ENCODE data around the gene SCN4B.

Gene SCN4B

DNA sequence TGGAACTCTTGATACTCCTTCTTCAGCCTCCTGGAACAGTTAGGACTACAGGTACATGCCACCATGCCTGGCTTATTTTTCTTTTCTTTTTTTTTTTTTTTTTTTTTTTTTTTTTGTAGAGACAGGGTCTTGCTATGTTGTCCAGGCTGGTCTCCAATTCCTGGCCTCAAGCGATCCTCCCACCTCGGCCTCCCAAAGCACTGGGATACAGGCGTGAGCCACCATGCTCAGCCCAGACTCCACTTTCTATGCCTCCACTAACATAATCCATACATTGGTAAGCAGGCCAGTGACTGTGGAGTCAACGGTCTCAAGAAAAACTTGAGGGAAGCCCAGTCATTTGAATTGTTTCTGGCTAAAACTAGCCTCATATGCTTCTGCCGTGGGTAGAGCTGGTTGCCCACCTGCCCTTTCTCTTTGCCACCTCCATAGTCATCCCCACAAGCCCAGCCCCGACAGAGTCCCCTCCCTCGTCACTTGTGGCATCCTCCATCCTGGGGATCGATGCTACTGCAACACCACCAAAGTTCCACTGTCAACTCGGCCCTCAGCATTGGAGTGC is 21.5 kb upstream of the SCN4B start:
- DNase-seq (ENCODE audit: low spot score): no peak

DNA sequence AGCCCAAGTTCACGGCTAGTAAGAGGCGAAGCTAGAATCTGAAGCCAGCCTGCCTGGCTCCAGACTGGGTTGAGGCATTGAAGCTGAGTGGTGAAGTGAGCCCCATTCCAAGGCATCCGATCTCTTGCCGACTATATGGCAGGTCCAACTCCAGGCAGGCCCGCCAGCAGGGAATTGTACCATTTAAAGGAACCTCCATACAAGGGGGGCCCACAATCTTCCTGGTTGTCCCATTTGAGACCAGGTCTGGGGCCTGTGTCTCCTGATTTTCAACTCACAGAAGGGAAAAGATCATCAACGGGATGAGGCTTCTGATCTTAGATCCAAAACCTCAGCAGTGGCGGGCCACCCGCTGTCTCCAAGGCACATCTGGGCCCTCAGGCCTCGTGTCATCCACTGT is 19.7 kb upstream of the SCN4B start:
- no peak for DNase-seq (ENCODE audit: low spot score)

DNA sequence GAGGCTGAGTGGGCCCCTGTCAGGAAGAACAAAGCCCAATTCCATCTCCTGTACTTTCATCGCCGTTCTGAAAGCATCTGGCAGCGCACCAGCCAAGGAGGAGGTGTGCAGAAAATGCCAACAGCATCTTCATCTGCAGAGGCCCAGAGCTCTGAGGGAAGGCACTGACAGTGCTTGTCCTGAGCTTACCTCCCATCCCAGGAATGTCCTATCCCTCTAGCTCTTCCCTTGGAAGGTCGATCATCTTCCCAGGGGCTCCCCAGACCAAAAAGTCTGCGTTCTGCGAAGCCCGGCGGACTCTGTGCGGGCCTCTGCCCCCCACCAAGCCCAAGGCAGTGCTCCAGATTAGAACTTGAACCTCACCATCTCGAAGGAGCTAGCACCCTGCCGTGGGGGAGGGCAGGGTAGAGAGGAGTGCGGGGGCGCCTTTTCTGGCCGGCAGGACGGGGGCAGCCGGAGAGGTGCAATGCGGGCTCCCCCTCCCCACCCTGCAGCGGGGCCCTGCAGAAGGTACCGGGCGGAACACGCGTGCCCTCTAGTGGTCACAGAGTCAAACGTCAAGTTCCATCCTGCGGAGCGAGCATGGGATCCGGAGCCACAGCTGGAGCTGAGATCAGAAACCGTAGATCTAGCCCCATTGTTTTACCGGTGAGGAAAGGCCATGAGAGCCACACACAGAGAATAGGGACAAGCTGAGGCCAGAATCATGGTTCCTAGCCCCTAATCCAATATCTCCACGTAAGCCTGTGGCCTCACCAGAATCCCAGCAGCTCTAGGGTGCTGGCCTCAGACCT is 18.8 kb upstream of the SCN4B start:
- DNase-seq (ENCODE audit: low spot score): peak; percentile 74

- DNase-seq (ENCODE audit: low spot score): no peak
These were observed 18.3 kb upstream of the SCN4B start for GRCh38 chr11:118170882-118171268.

GRCh38 chr11:118170231-118170630 is 17.6 kb upstream of the SCN4B start:
- DNase-seq (ENCODE audit: low spot score): no peak

- DNase-seq (ENCODE audit: low spot score): no peak
These were observed 16.9 kb upstream of the SCN4B start for GRCh38 chr11:118169300-118170140.

DNA sequence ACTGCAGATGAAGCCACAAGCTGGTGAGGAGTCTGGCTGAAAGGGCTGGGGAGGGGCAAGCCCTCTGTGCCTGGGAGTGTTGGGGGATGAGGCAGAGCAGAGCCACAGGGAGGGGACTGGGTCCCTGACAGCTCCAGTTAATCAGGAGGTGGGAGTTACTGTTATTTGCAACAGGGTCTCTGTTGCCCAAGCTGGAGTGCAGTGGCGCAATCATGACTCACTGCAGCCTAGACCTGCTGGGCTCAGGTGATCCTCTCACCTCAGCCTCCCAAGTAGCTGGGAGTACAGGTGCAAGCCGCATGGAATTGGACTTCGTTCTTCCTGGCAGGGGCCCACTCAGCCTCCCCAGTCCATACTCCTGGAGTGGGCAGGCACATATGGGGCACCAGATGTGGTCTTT is 16.1 kb upstream of the SCN4B start:
- no peak for DNase-seq (ENCODE audit: low spot score)

GRCh38 chr11:118168316-118168715 is 15.7 kb upstream of the SCN4B start:
- DNase-seq (ENCODE audit: low spot score): no peak

- DNase-seq (ENCODE audit: low spot score): no peak
These were observed 15.3 kb upstream of the SCN4B start for GRCh38 chr11:118167906-118168305.

DNA sequence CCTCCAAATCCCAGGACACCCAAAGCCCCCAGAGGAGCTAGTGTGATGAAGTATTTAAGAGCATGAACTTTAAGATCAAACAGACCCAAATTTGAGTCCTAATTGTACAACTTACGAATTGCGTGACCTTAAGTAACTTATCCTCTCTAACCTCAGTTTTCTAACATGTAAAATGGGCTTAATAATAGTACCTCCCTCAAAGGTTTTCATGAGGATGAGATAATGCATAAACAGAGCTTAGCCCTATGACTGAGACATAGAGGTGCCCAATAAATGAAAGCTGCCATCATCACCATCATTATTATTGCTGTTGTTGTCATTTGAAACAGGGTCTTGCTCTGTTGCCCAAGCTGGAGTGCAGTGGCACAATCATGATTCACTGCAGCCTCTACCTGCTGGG is 14.6 kb upstream of the SCN4B start:
- no peak for DNase-seq (ENCODE audit: low spot score)

DNA sequence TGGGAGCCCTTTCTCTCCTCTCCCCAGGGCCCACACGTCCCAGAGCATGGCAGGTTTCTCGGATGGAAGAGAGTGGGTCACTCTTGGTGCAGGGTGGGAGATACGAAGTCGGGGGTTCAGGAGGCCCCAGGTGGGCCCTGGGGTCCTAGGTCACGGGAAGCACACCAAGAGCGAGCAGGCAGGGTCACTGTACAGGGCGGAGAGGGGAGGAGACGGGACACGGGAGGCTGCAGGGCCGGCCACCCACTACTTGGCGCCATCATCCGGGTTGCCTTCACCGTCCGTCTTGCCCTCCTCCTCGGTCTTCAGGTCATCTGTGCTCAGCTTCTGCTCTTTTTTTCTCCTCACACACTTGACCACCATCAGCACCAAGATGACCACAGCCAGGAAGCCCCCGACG is 14.0 kb upstream of the SCN4B start:
- DNase-seq (ENCODE audit: low spot score): no peak

- DNase-seq (ENCODE audit: low spot score): no peak
These were observed 12.3 kb upstream of the SCN4B start for GRCh38 chr11:118164885-118165284.

GRCh38 chr11:118163494-118163893 is 10.9 kb upstream of the SCN4B start:
- no peak for DNase-seq (ENCODE audit: low spot score)

- DNase-seq (ENCODE audit: low spot score): no peak
These were observed 10.2 kb upstream of the SCN4B start for GRCh38 chr11:118162846-118163245.

DNA sequence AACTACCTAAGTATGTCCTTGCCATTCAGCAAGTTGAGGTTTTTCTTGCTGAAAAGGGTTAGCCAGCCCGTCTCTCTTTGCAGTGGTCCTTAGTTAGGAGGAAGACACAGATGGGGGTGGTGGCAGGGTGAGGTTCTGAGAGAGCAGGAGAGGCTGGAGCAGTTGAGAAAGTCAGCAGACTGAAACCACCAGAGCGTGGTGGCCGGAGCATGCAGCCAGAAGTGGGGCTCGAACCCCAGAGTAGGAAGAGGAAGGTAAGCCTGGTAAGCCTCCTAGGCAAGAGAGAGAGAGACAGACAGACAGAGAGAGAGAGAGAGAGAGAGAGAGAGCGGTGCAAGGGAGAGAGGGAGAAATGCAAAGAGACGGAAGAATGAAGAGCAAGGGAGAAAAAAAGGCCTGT is 9.2 kb upstream of the SCN4B start:
- DNase-seq (ENCODE audit: low spot score): no peak

- DNase-seq (ENCODE audit: low spot score): no peak
These were observed 4.7 kb upstream of the SCN4B start for GRCh38 chr11:118157186-118157895.

DNA sequence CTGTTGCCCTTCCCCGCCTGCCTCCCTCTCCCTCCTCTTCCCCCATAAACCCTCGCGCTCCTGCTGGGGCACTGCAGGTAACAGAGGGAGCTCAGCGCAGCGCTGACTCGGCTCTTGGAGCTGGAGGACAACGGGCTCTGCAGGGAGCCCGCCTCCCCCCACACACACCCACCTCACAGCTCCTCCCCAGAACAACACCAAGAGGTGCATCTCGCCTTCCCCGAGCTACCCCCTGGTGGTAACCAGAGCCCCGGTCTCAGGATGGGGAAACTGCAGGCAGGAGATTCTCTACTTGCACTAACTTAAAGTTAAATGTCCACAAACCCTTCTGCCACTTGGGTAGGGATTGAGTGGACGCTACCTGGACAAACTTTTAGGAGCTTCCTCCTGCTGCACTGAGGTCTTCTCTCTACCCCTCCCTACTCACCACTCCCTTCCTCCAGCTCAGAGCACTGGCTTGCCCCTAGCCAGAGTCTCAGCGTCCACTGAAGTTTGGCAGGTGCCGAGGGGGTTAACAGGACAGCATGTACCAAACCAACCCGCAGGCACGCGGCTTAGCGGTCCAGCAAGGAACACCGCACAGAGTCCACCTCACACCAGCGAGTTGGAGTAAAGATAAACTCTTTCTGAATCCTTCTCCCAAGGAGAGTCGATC is 4.0 kb upstream of the SCN4B start:
- peak; percentile 18 for DNase-seq (ENCODE audit: low spot score)

- DNase-seq (ENCODE audit: low spot score): no peak
These were observed 3.3 kb upstream of the SCN4B start for GRCh38 chr11:118155776-118156530.

- DNase-seq (ENCODE audit: low spot score): no peak
These were observed 2.0 kb upstream of the SCN4B start for GRCh38 chr11:118154641-118155040.

GRCh38 chr11:118153976-118154375 is 1.4 kb upstream of the SCN4B start:
- no peak for DNase-seq (ENCODE audit: low spot score)

DNA sequence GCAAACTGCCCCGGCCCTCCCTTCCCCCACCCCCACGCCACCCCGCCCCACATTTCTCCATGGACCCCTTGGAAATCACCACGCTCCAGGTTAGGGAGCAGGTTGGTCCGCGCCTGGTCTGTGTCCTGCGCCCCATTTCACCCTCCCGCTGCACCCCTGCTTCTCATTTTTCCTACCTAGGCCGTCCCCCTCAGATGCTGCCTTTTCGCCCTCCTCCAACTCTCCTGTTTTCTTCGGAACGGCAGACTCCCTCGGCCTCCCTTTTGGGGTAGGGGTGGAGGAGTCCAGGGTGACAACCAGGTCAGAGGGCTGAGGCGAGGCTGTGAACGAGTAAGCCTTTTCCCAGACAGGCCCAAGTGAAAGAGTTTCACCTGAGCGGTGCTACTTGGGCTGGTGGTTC is 893 bp upstream of the SCN4B start:
- no peak for DNase-seq (ENCODE audit: low spot score)

Measured in CD4-positive, alpha-beta T cell treated with Interleukin-2 at 100 ng/mL for 4 hours (primary cell).